Neuronal stem cell (in vitro differentiated cells): Measurements from ENCODE around the gene TAS2R16.

Experiments
- DNase-seq: peaks from one replicate; pipeline ENCODE4 v3.0.0-alpha.2; 2013; ENCODE audit warnings: low spot score
- H2AFZ ChIP-seq: one replicate; pipeline ENCODE4 v1.6.1; 2013; ENCODE audit warnings: mild to moderate bottlenecking, low read length, inconsistent platforms
- H2AK5ac ChIP-seq: 2 replicates; pipeline ENCODE4 v1.6.1; 2013; ENCODE audit warnings: low read depth, mild to moderate bottlenecking, inconsistent platforms, low read length, moderate library complexity, mixed read lengths
- H2BK120ac ChIP-seq: 2 replicates; pipeline ENCODE4 v1.6.1; 2013; ENCODE audit warnings: low read depth, mild to moderate bottlenecking, inconsistent platforms, low read length, moderate library complexity, mixed read lengths
- H2BK12ac ChIP-seq: one replicate; pipeline ENCODE4 v1.6.1; 2013; ENCODE audit warnings: low read length, inconsistent platforms
- H2BK15ac ChIP-seq: 2 replicates; pipeline ENCODE4 v1.6.1; 2013; ENCODE audit warnings: mild to moderate bottlenecking, low read length, inconsistent platforms, mixed read lengths
- H2BK5ac ChIP-seq: one replicate; pipeline ENCODE4 v1.6.1; 2013; ENCODE audit warnings: inconsistent platforms, mild to moderate bottlenecking, low read length, moderate library complexity
- H3K14ac ChIP-seq: one replicate; pipeline ENCODE4 v1.6.1; 2013; ENCODE audit warnings: low read length, inconsistent platforms
- H3K18ac ChIP-seq: 2 replicates; pipeline ENCODE4 v1.6.1; 2013; ENCODE audit warnings: low read length, inconsistent platforms
- H3K23ac ChIP-seq: 2 replicates; pipeline ENCODE4 v1.6.1; 2013; ENCODE audit warnings: low read depth, mild to moderate bottlenecking, mixed read lengths, low read length, inconsistent platforms; ENCODE audit not compliant: poor library complexity
- H3K27ac ChIP-seq: replicated peaks from 3 replicates; pipeline ENCODE4 v1.5.1; 2013; ENCODE audit warnings: low read length, inconsistent platforms
- H3K27me3 ChIP-seq, 3 experiments: 2 replicates each; pipeline ENCODE4 v1.6.1; 2013; ENCODE audit warnings: low read length in 3 of 3, mild to moderate bottlenecking in 2 of 3, inconsistent platforms in 1 of 3, low read depth in 1 of 3, mixed read lengths in 1 of 3, moderate library complexity in 1 of 3; ENCODE audit not compliant: control insufficient read depth in 3 of 3, insufficient read depth in 3 of 3
- H3K36me3 ChIP-seq, 2 donors: replicated peaks in 1 of 2; 2 replicates each; pipeline ENCODE4 v1.6.1; 2013; ENCODE audit warnings: low read length in 2 of 2; ENCODE audit not compliant: control insufficient read depth in 2 of 2, insufficient read depth in 2 of 2
- H3K4ac ChIP-seq: 2 replicates; pipeline ENCODE4 v1.6.1; 2013; ENCODE audit warnings: inconsistent platforms, mild to moderate bottlenecking, low read length, moderate library complexity
- H3K4me1 ChIP-seq, 2 donors: 1 replicate in 1 of 2; 2 replicates in 1 of 2; pipeline ENCODE4 v1.6.1; 2013; ENCODE audit warnings: low read length in 2 of 2, low read depth in 1 of 2; ENCODE audit not compliant: control insufficient read depth in 2 of 2, insufficient read depth in 1 of 2
- H3K4me2 ChIP-seq: one replicate; pipeline ENCODE4 v1.6.1; 2013; ENCODE audit warnings: mild to moderate bottlenecking, low read length, inconsistent platforms; ENCODE audit not compliant: insufficient read depth, poor library complexity, severe bottlenecking
- H3K4me3 ChIP-seq, 2 donors: 2 replicates each; pipeline ENCODE4 v1.5.1; 2013; ENCODE audit warnings: low read length in 2 of 2, mild to moderate bottlenecking in 2 of 2, inconsistent platforms in 1 of 2, moderate library complexity in 1 of 2
- H3K79me1 ChIP-seq: one replicate; pipeline ENCODE4 v1.6.1; 2013; ENCODE audit warnings: low read depth, mild to moderate bottlenecking, inconsistent platforms, low read length, moderate library complexity
- H3K9ac ChIP-seq: one replicate; pipeline ENCODE4 v1.6.1; 2013; ENCODE audit warnings: mild to moderate bottlenecking, low read depth, low read length, inconsistent platforms; ENCODE audit not compliant: poor library complexity
- H3K9me3 ChIP-seq, 2 donors: replicated peaks in 1 of 2; 2 replicates each; pipeline versions ENCODE3 to v1.6.1; 2013; ENCODE audit warnings: low read length in 2 of 2, mild to moderate bottlenecking in 2 of 2, inconsistent platforms in 1 of 2, low read depth in 1 of 2, mixed read lengths in 1 of 2, moderate library complexity in 1 of 2; ENCODE audit not compliant: control insufficient read depth in 2 of 2, insufficient read depth in 1 of 2
- H4K8ac ChIP-seq: one replicate; pipeline ENCODE4 v1.6.1; 2013; ENCODE audit warnings: low read depth, mild to moderate bottlenecking, inconsistent platforms, low read length, moderate library complexity
- H4K91ac ChIP-seq: one replicate; pipeline ENCODE4 v1.6.1; 2013; ENCODE audit warnings: low read length, low read depth, mild to moderate bottlenecking, inconsistent platforms; ENCODE audit not compliant: poor library complexity
- WGBS, 2 donors: extraction: QIAGEN DNeasy Blood & Tissue Kit; methylation state at CpG; one replicate each; pipeline ENCODE4 v1.1.7; 2013; ENCODE audit warnings: missing lambda C conversion rate in 2 of 2, mixed read lengths in 1 of 2; ENCODE audit not compliant: insufficient read length in 2 of 2, insufficient replicate concordance in 1 of 2; ENCODE audit errors: extremely low coverage in 2 of 2; 5-methylcytosine and 5-hydroxymethylcytosine counted together

Gene TAS2R16

DNA sequence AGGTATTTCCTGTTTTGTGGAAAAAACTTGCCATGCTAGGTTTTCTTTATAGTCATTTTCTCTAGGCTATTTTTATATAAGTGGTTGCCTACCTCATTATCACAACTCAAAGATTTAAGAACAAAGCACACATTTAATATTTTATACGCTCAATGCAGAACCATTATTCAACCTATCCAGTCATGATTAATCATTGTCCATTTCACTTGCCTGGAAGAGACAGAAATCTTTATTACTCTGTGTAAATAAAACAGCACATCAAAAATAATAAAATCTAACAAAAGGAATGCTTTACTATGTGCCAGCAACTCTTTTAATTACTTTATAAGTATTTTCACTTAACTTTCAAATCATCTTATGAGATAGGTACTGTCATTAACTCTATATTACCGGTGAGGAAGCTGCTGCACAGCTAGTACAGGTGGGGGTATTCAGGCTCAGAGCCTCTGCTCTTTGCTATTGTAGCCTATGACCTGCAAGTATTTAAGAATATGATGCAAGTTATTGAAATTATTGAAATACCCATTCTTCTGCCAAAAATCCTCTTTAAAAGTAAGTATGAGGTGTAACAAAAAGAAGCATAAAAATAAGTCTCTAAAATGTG is 16.4 kb upstream of the TAS2R16 start:
- no peak overlapping the region for H3K4me2 ChIP-seq
- no peaks in the 10 kb centered on the region for H3K9me3 ChIP-seq
- no peak overlapping the region for H2AFZ ChIP-seq
- H3K36me3 ChIP-seq: no peaks in the 10 kb centered on the region
- H3K27ac ChIP-seq: no peak overlapping the region
- H2BK120ac ChIP-seq: no peak overlapping the region
- H4K8ac ChIP-seq: no peak overlapping the region
- H3K18ac ChIP-seq: no peak overlapping the region
- no CpG with 5 or more reads among the region's 2 CpGs for WGBS, 2 donors
- no peak overlapping the region for H3K4me3 ChIP-seq
- H3K9ac ChIP-seq: no peak overlapping the region
- H2BK12ac ChIP-seq: no peak overlapping the region
- no peak overlapping the region for H2BK5ac ChIP-seq
- H3K27me3 ChIP-seq: no peaks in the 10 kb centered on the region
- H3K4ac ChIP-seq: no peak overlapping the region
- H2BK15ac ChIP-seq: no peak overlapping the region
- no peaks in the 10 kb centered on the region for H3K79me1 ChIP-seq
- H3K14ac ChIP-seq: no peak overlapping the region
- no peak overlapping the region for H4K91ac ChIP-seq
- H2AK5ac ChIP-seq: no peak overlapping the region
- peaks cover 0 to 2% of the 10 kb centered on the region in 2 donors for H3K4me1 ChIP-seq
- no peak overlapping the region for H3K23ac ChIP-seq
- DNase-seq: no peak

DNA sequence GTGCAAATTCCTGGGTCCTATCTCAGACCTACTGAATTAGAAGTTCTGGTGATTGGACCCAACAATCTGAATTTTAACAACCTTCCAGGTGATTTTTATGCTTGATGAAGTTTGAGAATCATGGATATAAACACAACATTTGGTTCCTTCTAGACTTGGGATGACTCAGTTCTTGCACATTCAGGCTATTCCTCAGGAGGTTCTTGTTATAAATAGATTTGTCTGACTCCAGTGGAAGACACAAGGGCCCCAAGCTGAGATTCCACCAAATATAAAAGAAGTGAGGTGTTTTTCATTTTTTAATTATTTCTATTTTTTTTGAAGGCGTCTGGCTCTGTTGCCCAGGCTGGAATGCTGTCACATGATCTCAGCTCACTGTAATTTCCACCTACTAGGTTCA is 9.4 kb upstream of the TAS2R16 start:
- Histone ChIP-seq H3K27me3 (no peaks in the 10 kb centered on the region), H3K23ac (no peak overlapping the region), H3K4me3 (no peak overlapping the region), H3K14ac (no peak overlapping the region), H2BK12ac (no peak overlapping the region), H2AFZ (no peak overlapping the region), H3K4ac (no peak overlapping the region), H2BK15ac (no peak overlapping the region), H4K91ac (no peak overlapping the region), H2AK5ac (no peak overlapping the region), H3K36me3 (no peaks in the 10 kb centered on the region), H3K18ac (no peak overlapping the region), H3K9me3 (no peaks in the 10 kb centered on the region), H2BK120ac (no peak overlapping the region), H3K27ac (no peak overlapping the region), H4K8ac (no peak overlapping the region), H3K9ac (no peak overlapping the region), H3K4me1 (peaks cover 0 to 2% of the 10 kb centered on the region in 2 donors), H2BK5ac (no peak overlapping the region), H3K4me2 (no peak overlapping the region), H3K79me1 (no peaks in the 10 kb centered on the region)
- no peak for DNase-seq
- WGBS, 2 donors: no CpG with 5 or more reads among the region's 1 CpG

DNA sequence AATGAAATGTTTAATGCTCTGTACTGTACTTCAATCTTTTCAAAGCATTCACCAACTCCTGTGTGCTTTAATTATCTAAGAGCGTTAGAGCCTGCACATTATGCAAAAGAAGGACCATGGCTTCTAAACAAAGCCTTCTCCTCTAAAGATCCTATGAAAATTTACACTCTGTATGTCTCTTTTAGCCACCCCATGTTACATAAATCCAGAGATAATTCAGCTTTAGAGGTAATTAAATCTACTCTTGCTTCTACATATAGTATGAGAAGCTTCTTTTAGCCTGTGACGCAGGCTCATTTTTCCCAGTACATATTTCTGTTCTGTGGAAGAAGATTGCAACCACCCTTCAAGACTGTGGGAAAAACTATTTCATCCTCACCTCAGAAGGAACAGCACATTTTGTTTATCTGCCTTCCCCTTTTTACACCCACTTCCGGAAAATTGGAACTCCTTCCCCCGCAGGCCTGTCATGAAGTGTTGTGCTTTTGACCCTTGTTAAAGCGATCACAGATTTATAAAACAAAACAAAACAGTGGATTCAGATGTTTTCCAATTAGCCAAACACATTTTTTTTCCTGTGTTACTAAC is 8.1 kb upstream of the TAS2R16 start:
- H3K36me3 ChIP-seq: no peaks in the 10 kb centered on the region
- no peak overlapping the region for H4K8ac ChIP-seq
- H2BK15ac ChIP-seq: no peak overlapping the region
- H2BK120ac ChIP-seq: no peak overlapping the region
- H3K79me1 ChIP-seq: no peaks in the 10 kb centered on the region
- H3K4me2 ChIP-seq: no peak overlapping the region
- no peak overlapping the region for H3K27ac ChIP-seq
- WGBS, 2 donors: no CpG with 5 or more reads among the region's 5 CpGs
- no peak overlapping the region for H3K23ac ChIP-seq
- H2BK5ac ChIP-seq: no peak overlapping the region
- no peak overlapping the region for H2AFZ ChIP-seq
- H2AK5ac ChIP-seq: no peak overlapping the region
- peaks cover 0 to 2% of the 10 kb centered on the region in 2 donors for H3K4me1 ChIP-seq
- no peak overlapping the region for H4K91ac ChIP-seq
- no peak for DNase-seq
- no peak overlapping the region for H3K4ac ChIP-seq
- H3K4me3 ChIP-seq: no peak overlapping the region
- H3K9ac ChIP-seq: no peak overlapping the region
- H3K27me3 ChIP-seq: no peaks in the 10 kb centered on the region
- H3K18ac ChIP-seq: no peak overlapping the region
- H2BK12ac ChIP-seq: no peak overlapping the region
- no peaks in the 10 kb centered on the region for H3K9me3 ChIP-seq
- H3K14ac ChIP-seq: no peak overlapping the region

DNA sequence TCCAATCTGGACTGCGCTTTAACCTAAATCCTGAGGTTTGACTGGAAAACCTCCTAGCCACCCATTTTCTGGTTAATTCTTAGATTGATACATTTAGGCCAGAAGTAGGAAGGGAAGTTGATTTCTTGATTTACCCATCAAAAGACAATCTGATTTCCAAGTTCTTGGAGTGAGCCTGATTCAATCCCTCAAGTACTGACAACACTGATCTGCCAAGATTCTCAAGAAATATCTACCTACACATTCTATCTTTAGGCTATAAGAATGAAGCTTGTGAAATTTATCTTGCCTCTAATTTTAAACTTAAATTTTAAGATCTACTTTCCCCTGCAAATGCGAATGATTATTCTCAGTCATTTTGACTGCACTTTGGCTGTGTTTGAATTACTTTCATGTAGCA is 5.9 kb downstream of the TAS2R16 start:
- H3K4ac ChIP-seq: no peak overlapping the region
- no peak overlapping the region for H4K8ac ChIP-seq
- no peak overlapping the region for H2AFZ ChIP-seq
- no peak overlapping the region for H2BK5ac ChIP-seq
- H3K18ac ChIP-seq: no peak overlapping the region
- DNase-seq: no peak
- no peak overlapping the region for H3K4me2 ChIP-seq
- H2BK12ac ChIP-seq: no peak overlapping the region
- H3K23ac ChIP-seq: no peak overlapping the region
- H3K9ac ChIP-seq: no peak overlapping the region
- H2BK15ac ChIP-seq: no peak overlapping the region
- no peak overlapping the region for H2AK5ac ChIP-seq
- peaks cover 0 to 2% of the 10 kb centered on the region in 2 donors for H3K4me1 ChIP-seq
- no peak overlapping the region for H3K14ac ChIP-seq
- no peaks in the 10 kb centered on the region for H3K27me3 ChIP-seq
- H2BK120ac ChIP-seq: no peak overlapping the region
- no CpG with 5 or more reads among the region's 2 CpGs for WGBS, 2 donors
- H3K9me3 ChIP-seq: no peaks in the 10 kb centered on the region
- no peak overlapping the region for H4K91ac ChIP-seq
- no peak overlapping the region for H3K27ac ChIP-seq
- no peaks in the 10 kb centered on the region for H3K36me3 ChIP-seq
- H3K79me1 ChIP-seq: no peaks in the 10 kb centered on the region
- H3K4me3 ChIP-seq: no peak overlapping the region
